HG02798 (cell line): Measurements from ENCODE around the gene DPCD.

ENCODE experiments used
- ATAC-seq: cut with Tn5 transposase; IDR thresholded peaks from one replicate; pipeline ENCODE4 v1.9.1; 2021; ENCODE audit warnings: mild to moderate bottlenecking; ENCODE audit not compliant: unreplicated experiment, poor library complexity

Gene DPCD

GRCh38 chr10:101649525-101650085, 61.5 kb downstream of the DPCD start:
- ATAC-seq, result no peak

- ATAC-seq, result no peak
These were observed 62.7 kb downstream of the DPCD start for GRCh38 chr10:101650863-101651262.

- ATAC-seq, result no peak
These were observed 63.2 kb downstream of the DPCD start for GRCh38 chr10:101651336-101651735.

- no peak for ATAC-seq
These were observed 65.4 kb downstream of the DPCD start for GRCh38 chr10:101653536-101653935.

GRCh38 chr10:101655570-101655969, 67.4 kb downstream of the DPCD start:
- ATAC-seq, result no peak

GRCh38 chr10:101656890-101657289, 68.8 kb downstream of the DPCD start:
- ATAC-seq, result no peak

- ATAC-seq, result no peak
These were observed 70.9 kb downstream of the DPCD start for GRCh38 chr10:101658975-101659374.
